IMR-90 (cell line): Measurements from ENCODE around the gene RAPH1. TPM values are rescaled to one million over a fixed set of nuclear protein-coding genes. Genes with fewer than 3 reads are reported as not detected.
A peak's percentile ranks its signal among the peaks of the same experiment; 100 is the strongest.

Source experiments
- ATAC-seq: fragments of 200-7000 bp; cut with Tn5 transposase; 2 replicates; pipeline ENCODE4 v1.9.1; 2020; ENCODE audit warnings: low read depth, mild to moderate bottlenecking, moderate library complexity
- BruUV-seq: library from RNA; stranded (reverse); fragments of 400-500 nt; replicated peaks from 2 replicates; lab custom pipeline; 2021; lab: Mats Ljungman, UMichigan
- CTCF ChIA-PET: fragments of 300-600 bp; formaldehyde crosslinking; extraction: SDS; loops from one replicate; lab custom pipeline; 2021; ENCODE audit warnings: antibody characterized with exemption; lab: Yijun Ruan, JAX
- POLR2A ChIA-PET: fragments of 300-600 bp; sonication (Branson Sonifier 250); formaldehyde crosslinking; loops from one replicate; lab custom pipeline; 2022; ENCODE audit warnings: antibody characterized with exemption; ENCODE audit not compliant: unreplicated experiment; lab: Charles Lee
- DNase-seq: peaks from one replicate; pipeline ENCODE4 v3.0.0; 2013
- H2AFZ ChIP-seq: replicated peaks from 2 replicates; pipeline ENCODE3; 2013; ENCODE audit warnings: low read length, mild to moderate bottlenecking; ENCODE audit not compliant: poor library complexity
- H2AK5ac ChIP-seq: 2 replicates; pipeline ENCODE4 v1.6.1; 2013; ENCODE audit warnings: low read depth, low read length, inconsistent platforms
- H2AK9ac ChIP-seq: replicated peaks from 2 replicates; pipeline ENCODE3; 2013; ENCODE audit warnings: mild to moderate bottlenecking, low read depth, low read length, moderate library complexity; ENCODE audit not compliant: poor library complexity
- H2BK120ac ChIP-seq: 2 replicates; pipeline ENCODE4 v1.6.1; 2013; ENCODE audit warnings: low read depth, low read length, inconsistent platforms
- H2BK15ac ChIP-seq: 3 replicates; pipeline ENCODE4 v1.6.1; 2013; ENCODE audit warnings: low read depth, low read length, inconsistent platforms
- H2BK20ac ChIP-seq: 2 replicates; pipeline ENCODE4 v1.6.1; 2013; ENCODE audit warnings: low read depth, mild to moderate bottlenecking, inconsistent platforms, low read length, moderate library complexity
- H2BK5ac ChIP-seq: 2 replicates; pipeline ENCODE4 v1.6.1; 2013; ENCODE audit warnings: mild to moderate bottlenecking, low read depth, low read length, inconsistent platforms; ENCODE audit not compliant: poor library complexity, severe bottlenecking
- H3K14ac ChIP-seq: replicated peaks from 2 replicates; pipeline ENCODE4 v1.6.1; 2013; ENCODE audit warnings: low read depth, low read length, inconsistent platforms
- H3K18ac ChIP-seq: 2 replicates; pipeline ENCODE4 v1.6.1; 2013; ENCODE audit warnings: low read depth, low read length, control low read depth
- H3K23ac ChIP-seq: 2 replicates; pipeline ENCODE4 v1.6.1; 2013; ENCODE audit warnings: low read depth, low read length, inconsistent platforms
- H3K27ac ChIP-seq: 2 replicates; pipeline ENCODE4 v1.5.1; 2013; ENCODE audit warnings: mild to moderate bottlenecking, control low read depth, low read length; ENCODE audit not compliant: insufficient read depth
- H3K27me3 ChIP-seq: 2 replicates; pipeline ENCODE4 v1.6.1; 2013; ENCODE audit warnings: low read length; ENCODE audit not compliant: control insufficient read depth, insufficient read depth
- H3K36me3 ChIP-seq: 2 replicates; pipeline ENCODE4 v1.6.1; 2013; ENCODE audit warnings: low read length, mixed read lengths; ENCODE audit not compliant: control insufficient read depth, insufficient read depth
- H3K4ac ChIP-seq: 2 replicates; pipeline ENCODE4 v1.6.1; 2013; ENCODE audit warnings: low read depth, low read length, inconsistent platforms
- H3K4me1 ChIP-seq: 2 replicates; pipeline ENCODE4 v1.6.1; 2013; ENCODE audit warnings: low read length, mixed read lengths; ENCODE audit not compliant: control insufficient read depth, insufficient read depth
- H3K4me2 ChIP-seq: 2 replicates; pipeline ENCODE4 v1.6.1; 2013; ENCODE audit warnings: low read depth, mild to moderate bottlenecking, control low read depth, low read length, moderate library complexity
- H3K4me3 ChIP-seq: 2 replicates; pipeline ENCODE4 v1.5.1; 2013; ENCODE audit warnings: low read depth, mild to moderate bottlenecking, control low read depth, low read length, moderate library complexity; ENCODE audit not compliant: insufficient read depth
- H3K56ac ChIP-seq: 2 replicates; pipeline ENCODE4 v1.6.1; 2013; ENCODE audit warnings: low read length, inconsistent platforms; ENCODE audit not compliant: insufficient read depth; ENCODE audit errors: extremely low read depth
- H3K79me1 ChIP-seq, 2 experiments: 2 replicates each; pipeline ENCODE4 v1.6.1; 2013; ENCODE audit warnings: low read length in 2 of 2, inconsistent platforms in 1 of 2, low read depth in 1 of 2
- H3K9ac ChIP-seq: 2 replicates; pipeline ENCODE4 v1.6.1; 2013; ENCODE audit warnings: low read depth, low read length, control low read depth
- H3K9me1 ChIP-seq: 2 replicates; pipeline ENCODE4 v1.6.1; 2013; ENCODE audit warnings: low read length, inconsistent platforms; ENCODE audit not compliant: insufficient read depth
- H3K9me3 ChIP-seq: 2 replicates; pipeline ENCODE4 v1.6.1; 2013; ENCODE audit warnings: low read length; ENCODE audit not compliant: control insufficient read depth, insufficient read depth
- H4K20me1 ChIP-seq: 2 replicates; pipeline ENCODE4 v1.6.1; 2013; ENCODE audit warnings: low read length, inconsistent platforms; ENCODE audit not compliant: insufficient read depth
- H4K5ac ChIP-seq: 2 replicates; pipeline ENCODE4 v1.6.1; 2013; ENCODE audit warnings: mild to moderate bottlenecking, low read depth, low read length, control low read depth
- H4K8ac ChIP-seq, 2 experiments: 2 replicates each; pipeline ENCODE4 v1.6.1; 2013; ENCODE audit warnings: low read depth in 2 of 2, low read length in 2 of 2, control low read depth in 1 of 2, inconsistent platforms in 1 of 2
- H4K91ac ChIP-seq: 2 replicates; pipeline ENCODE4 v1.6.1; 2013; ENCODE audit warnings: low read depth, low read length, inconsistent platforms; ENCODE audit not compliant: insufficient read depth
- BHLHE40 ChIP-seq: fragments of 150-350 bp; IDR thresholded peaks from 2 replicates; pipeline ENCODE4 v1.6.1; 2016; ENCODE audit warnings: mild to moderate bottlenecking, low read depth, low read length
- CEBPB ChIP-seq: IDR thresholded peaks from 2 replicates; pipeline ENCODE4 v1.6.1; 2012; ENCODE audit warnings: low read depth, low read length, improper control_type of control experiment
- CTCF ChIP-seq: conservative IDR thresholded peaks from 2 replicates; pipeline ENCODE4 v1.5.1; 2012; ENCODE audit warnings: mild to moderate bottlenecking, low read depth, low read length, improper control_type of control experiment
- FOS ChIP-seq: fragments of 150-350 bp; IDR thresholded peaks from 2 replicates; pipeline ENCODE4 v1.6.1; 2016; ENCODE audit warnings: low read depth, low read length
- MXI1 ChIP-seq: IDR thresholded peaks from 2 replicates; pipeline ENCODE4 v1.6.1; 2012; ENCODE audit warnings: low read depth, mild to moderate bottlenecking, low read length, moderate library complexity, borderline replicate concordance
- NFE2L2 ChIP-seq: fragments of 150-350 bp; IDR thresholded peaks from 2 replicates; pipeline ENCODE4 v1.6.1; 2016; ENCODE audit warnings: low read depth, mild to moderate bottlenecking, low read length
- POLR2A ChIP-seq: IDR thresholded peaks from 2 replicates; pipeline ENCODE4 v1.6.1; 2012; ENCODE audit warnings: mild to moderate bottlenecking, low read depth, low read length
- RAD21 ChIP-seq: IDR thresholded peaks from 2 replicates; pipeline ENCODE4 v1.6.1; 2012; ENCODE audit warnings: low read length, improper control_type of control experiment
- RCOR1 ChIP-seq: IDR thresholded peaks from 2 replicates; pipeline ENCODE4 v1.6.1; 2012; ENCODE audit warnings: mild to moderate bottlenecking, low read length, improper control_type of control experiment; ENCODE audit not compliant: insufficient replicate concordance
- RFX5 ChIP-seq: IDR thresholded peaks from 2 replicates; pipeline ENCODE4 v1.8.0; 2012; ENCODE audit warnings: low read depth, mild to moderate bottlenecking, low read length, moderate library complexity
- SMC3 ChIP-seq: fragments of 150-350 bp; IDR thresholded peaks from 2 replicates; pipeline ENCODE4 v1.6.1; 2016; ENCODE audit warnings: low read depth, mild to moderate bottlenecking, antibody characterized with exemption, low read length, moderate library complexity
- WGBS, 2 experiments: methylation state at CpG; one replicate each; pipeline versions ENCODE4 v1.1.5 to v1.1.7; 2013; ENCODE audit warnings: missing lambda C conversion rate in 2 of 2; ENCODE audit not compliant: insufficient read length in 1 of 2; ENCODE audit errors: extremely low coverage in 2 of 2; 5-methylcytosine and 5-hydroxymethylcytosine counted together
- dilution Hi-C: fragments of 300-500 bp; cut with HindIII; formaldehyde crosslinking; loops from one replicate; pipeline ENCODE4 v1.14.3; 2018; ENCODE audit warnings: low sequenced_read_pairs; ENCODE audit not compliant: unreplicated experiment
- in situ Hi-C: fragments of 300-500 bp; cut with MboI; formaldehyde crosslinking; loops from 3 replicates; pipeline ENCODE4 v1.14.3; 2019; ENCODE audit warnings: low sequenced_read_pairs, inconsistent platforms, mixed read lengths
- intact Hi-C: fragments of 100-400 bp; cut with micrococcal nuclease; formaldehyde crosslinking; loops from 2 replicates; pipeline ENCODE4 v1.10.0; 2022
- polyA plus RNA-seq, 3 experiments: library from polyadenylated mRNA; depleted of rRNA; stranded (reverse); fragments of >200 nt; gene quantifications; 2 replicates each; pipeline ENCODE4 v1.2.3, GENCODE V29; 2012; ENCODE audit warnings: low replicate concordance in 1 of 3
- total RNA-seq: library from RNA; depleted of rRNA; stranded (reverse); fragments of >200 nt; gene quantifications from 2 replicates; pipeline ENCODE4 v1.2.3, GENCODE V29; 2012

Gene RAPH1
- total and polyA plus RNA-seq, 2 of the 4 experiments (the other 2 are of a cell fraction) = 7.5 to 15.1 TPM

GRCh38 chr2:203450561-203450960 lies 84.5 kb downstream of the RAPH1 start:
- in situ Hi-C loops = no loop called here
- CTCF ChIA-PET = no interaction called here
- TF ChIP-seq SMC3 (no peak), BHLHE40 (no peak), CTCF (no peak), RFX5 (no peak), FOS (no peak), NFE2L2 (no peak), MXI1 (no peak), RCOR1 (no peak), RAD21 (no peak), POLR2A (no peak), CEBPB (no peak)

More at GRCh38 chr2:203450561-203450960, 84.5 kb downstream of the RAPH1 start:
- H4K8ac ChIP-seq = no peak overlapping the region
- peaks cover 14% of the 10 kb centered on the region for H3K9me1 ChIP-seq
- peak overlapping the region; percentile 78 for H4K91ac ChIP-seq
- ATAC-seq (no peak), DNase-seq (no peak)
- no peaks in the 10 kb centered on the region for H3K9me3 ChIP-seq
- H3K4me1 ChIP-seq = peaks cover 14% of the 10 kb centered on the region
- H3K27ac ChIP-seq = no peak overlapping the region
- 0 out of 3 replicates have a peak overlapping the region, but pooled peaks have one; percentile 10 for H2BK15ac ChIP-seq
- dilution Hi-C loops = no loop called here
- 0 out of 2 replicates have a peak overlapping the region, but pooled peaks have one; percentile 1 for H2AK5ac ChIP-seq
- H2AFZ ChIP-seq = no peak overlapping the region
- intact Hi-C loops = loop anchor here (5.0 kb wide), 3 partner anchors 123 to 367 kb away; partner anchors contain the start of genes ABI2 and CYP20A1
- no peak overlapping the region for H3K23ac ChIP-seq
- no peak overlapping the region for H2AK9ac ChIP-seq
- WGBS, 2 experiments = 100% methylated on average over 2 of the region's 3 CpGs; no CpG with 5 or more reads in 1 of the 2 experiments
- H3K79me1 ChIP-seq = peaks cover 10 to 26% of the 10 kb centered on the region in 2 experiments; a peak in 3 of 4 replicates
- no peak overlapping the region for H3K4me2 ChIP-seq
- no peak overlapping the region for H4K5ac ChIP-seq
- BruUV-seq = no TSS peak
- H2BK20ac ChIP-seq = no peak overlapping the region
- 0 out of 2 replicates have a peak overlapping the region, but pooled peaks have one; percentile 1 for H2BK120ac ChIP-seq
- H3K56ac ChIP-seq = no peak overlapping the region
- H3K14ac ChIP-seq = peak overlapping the region; percentile 6; the same call in 1 of the 2 replicates
- POLR2A ChIA-PET = no interaction called here
- H3K36me3 ChIP-seq = peaks cover 23% of the 10 kb centered on the region
- no peak overlapping the region for H3K9ac ChIP-seq
- peak overlapping the region; percentile 21; the same call in 1 of the 2 replicates for H3K4ac ChIP-seq
- no peaks in the 10 kb centered on the region for H3K27me3 ChIP-seq
- H4K20me1 ChIP-seq = peaks cover 3% of the 10 kb centered on the region; the same call in 1 of the 2 replicates
- H3K18ac ChIP-seq = no peak overlapping the region
- no peak overlapping the region for H3K4me3 ChIP-seq
- H2BK5ac ChIP-seq = peak overlapping the region; percentile 3
